ENCODE results near the gene SP7. TPM values are rescaled to one million over a fixed set of nuclear protein-coding genes. Genes with fewer than 3 reads are reported as not detected.
A peak's percentile ranks its signal among the peaks of the same experiment; 100 is the strongest.

SP7 gene
- total and polyA plus RNA-seq, 9 of the 15 experiments (the other 6 are each of a cell fraction or from before 2014, with no cell fraction given) = 0.04 TPM; not detected in 8

DNA sequence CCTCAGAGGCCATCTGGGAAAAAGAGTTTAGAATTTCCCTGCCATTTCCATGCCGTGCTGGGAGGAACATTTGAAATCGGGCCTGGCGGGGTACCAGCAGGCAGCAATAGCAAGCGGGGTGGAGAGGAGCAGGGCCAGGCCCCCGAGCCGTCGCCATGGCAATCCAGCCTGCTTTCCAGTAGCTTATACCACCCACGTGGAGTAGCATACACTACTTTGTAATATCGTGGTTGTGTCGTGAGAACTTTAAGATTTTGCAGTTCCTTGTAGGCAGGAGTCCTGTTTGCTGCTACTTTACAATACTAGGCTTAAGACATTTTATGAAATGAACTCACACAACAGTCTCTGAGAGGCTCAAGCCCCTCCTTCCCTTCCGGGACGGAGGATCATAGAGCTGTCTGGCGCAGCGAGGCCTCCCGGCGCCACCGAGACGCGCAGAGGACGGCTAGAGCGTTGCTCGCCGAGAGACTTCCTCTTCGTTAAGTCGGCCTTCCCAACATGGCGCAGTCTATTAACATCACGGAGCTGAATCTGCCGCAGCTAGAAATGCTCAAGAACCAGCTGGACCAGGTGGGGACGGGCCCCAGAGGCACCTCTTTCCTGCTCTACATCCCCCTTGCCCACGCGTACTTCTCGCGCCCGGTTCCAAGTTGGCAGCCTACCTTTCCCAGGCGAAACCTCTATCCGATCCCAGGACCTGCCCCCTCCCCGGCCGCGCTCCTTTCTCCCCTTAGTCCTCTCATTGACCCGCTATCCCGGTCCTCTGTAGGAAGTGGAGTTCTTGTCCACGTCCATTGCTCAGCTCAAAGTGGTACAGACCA lies 40.9 kb downstream of the SP7 start, which contains the start of gene PFDN5 (continued):
- TF ChIP-seq SMAD1 (IDR thresholded peaks at IDR 0.05; ENCODE audit: low read depth, low read length, partially characterized antibody) (no peak), ZNF347 (CRISPR knock-in tag; IDR thresholded peaks at IDR 0.05; ENCODE audit: low read depth) (no peak), SRSF1 (IDR thresholded peaks at IDR 0.05; ENCODE audit: low read depth, low read length) (no peak), RBM34 (IDR thresholded peaks at IDR 0.05; ENCODE audit: borderline replicate concordance, insufficient read depth, low read length) (no peak), MCM3 (IDR thresholded peaks at IDR 0.05) (no peak), SIX5 (IDR thresholded peaks at IDR 0.05; ENCODE audit: borderline replicate concordance in 1 of 2, insufficient read depth in 1 of 2, low read depth in 1 of 2, low read length in 2 of 2) (no peak), ZNF584 (CRISPR knock-in tag; IDR thresholded peaks at IDR 0.05; ENCODE audit: low read depth) (no peak), SMARCA5 (IDR thresholded peaks at IDR 0.05) (0 out of 2 replicates have a peak, but pooled peaks have one; percentile 28), NFIC (IDR thresholded peaks at IDR 0.05) (no peak), ZNF644 (tag; IDR thresholded peaks at IDR 0.05; ENCODE audit: low read depth) (peak; percentile 60; the same call in 1 of the 2 replicates)
- TF ChIP-seq, protein P1, sequence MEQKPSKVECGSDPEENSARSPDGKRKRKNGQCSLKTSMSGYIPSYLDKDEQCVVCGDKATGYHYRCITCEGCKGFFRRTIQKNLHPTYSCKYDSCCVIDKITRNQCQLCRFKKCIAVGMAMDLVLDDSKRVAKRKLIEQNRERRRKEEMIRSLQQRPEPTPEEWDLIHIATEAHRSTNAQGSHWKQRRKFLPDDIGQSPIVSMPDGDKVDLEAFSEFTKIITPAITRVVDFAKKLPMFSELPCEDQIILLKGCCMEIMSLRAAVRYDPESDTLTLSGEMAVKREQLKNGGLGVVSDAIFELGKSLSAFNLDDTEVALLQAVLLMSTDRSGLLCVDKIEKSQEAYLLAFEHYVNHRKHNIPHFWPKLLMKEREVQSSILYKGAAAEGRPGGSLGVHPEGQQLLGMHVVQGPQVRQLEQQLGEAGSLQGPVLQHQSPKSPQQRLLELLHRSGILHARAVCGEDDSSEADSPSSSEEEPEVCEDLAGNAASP (IDR thresholded peaks at IDR 0.05) = no peak
- TF ChIP-seq, protein P2, sequence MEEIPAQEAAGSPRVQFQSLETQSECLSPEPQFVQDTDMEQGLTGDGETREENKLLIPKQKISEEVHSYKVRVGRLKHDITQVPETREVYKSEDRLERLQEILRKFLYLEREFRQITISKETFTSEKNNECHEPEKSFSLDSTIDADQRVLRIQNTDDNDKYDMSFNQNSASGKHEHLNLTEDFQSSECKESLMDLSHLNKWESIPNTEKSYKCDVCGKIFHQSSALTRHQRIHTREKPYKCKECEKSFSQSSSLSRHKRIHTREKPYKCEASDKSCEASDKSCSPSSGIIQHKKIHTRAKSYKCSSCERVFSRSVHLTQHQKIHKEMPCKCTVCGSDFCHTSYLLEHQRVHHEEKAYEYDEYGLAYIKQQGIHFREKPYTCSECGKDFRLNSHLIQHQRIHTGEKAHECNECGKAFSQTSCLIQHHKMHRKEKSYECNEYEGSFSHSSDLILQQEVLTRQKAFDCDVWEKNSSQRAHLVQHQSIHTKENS (CRISPR knock-in tag; IDR thresholded peaks at IDR 0.05) = no peak
- TF ChIP-seq, protein P3, sequence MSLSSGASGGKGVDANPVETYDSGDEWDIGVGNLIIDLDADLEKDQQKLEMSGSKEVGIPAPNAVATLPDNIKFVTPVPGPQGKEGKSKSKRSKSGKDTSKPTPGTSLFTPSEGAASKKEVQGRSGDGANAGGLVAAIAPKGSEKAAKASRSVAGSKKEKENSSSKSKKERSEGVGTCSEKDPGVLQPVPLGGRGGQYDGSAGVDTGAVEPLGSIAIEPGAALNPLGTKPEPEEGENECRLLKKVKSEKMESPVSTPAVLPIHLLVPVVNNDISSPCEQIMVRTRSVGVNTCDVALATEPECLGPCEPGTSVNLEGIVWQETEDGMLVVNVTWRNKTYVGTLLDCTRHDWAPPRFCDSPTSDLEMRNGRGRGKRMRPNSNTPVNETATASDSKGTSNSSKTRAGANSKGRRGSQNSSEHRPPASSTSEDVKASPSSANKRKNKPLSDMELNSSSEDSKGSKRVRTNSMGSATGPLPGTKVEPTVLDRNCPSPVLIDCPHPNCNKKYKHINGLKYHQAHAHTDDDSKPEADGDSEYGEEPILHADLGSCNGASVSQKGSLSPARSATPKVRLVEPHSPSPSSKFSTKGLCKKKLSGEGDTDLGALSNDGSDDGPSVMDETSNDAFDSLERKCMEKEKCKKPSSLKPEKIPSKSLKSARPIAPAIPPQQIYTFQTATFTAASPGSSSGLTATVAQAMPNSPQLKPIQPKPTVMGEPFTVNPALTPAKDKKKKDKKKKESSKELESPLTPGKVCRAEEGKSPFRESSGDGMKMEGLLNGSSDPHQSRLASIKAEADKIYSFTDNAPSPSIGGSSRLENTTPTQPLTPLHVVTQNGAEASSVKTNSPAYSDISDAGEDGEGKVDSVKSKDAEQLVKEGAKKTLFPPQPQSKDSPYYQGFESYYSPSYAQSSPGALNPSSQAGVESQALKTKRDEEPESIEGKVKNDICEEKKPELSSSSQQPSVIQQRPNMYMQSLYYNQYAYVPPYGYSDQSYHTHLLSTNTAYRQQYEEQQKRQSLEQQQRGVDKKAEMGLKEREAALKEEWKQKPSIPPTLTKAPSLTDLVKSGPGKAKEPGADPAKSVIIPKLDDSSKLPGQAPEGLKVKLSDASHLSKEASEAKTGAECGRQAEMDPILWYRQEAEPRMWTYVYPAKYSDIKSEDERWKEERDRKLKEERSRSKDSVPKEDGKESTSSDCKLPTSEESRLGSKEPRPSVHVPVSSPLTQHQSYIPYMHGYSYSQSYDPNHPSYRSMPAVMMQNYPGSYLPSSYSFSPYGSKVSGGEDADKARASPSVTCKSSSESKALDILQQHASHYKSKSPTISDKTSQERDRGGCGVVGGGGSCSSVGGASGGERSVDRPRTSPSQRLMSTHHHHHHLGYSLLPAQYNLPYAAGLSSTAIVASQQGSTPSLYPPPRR (CRISPR knock-in tag; IDR thresholded peaks at IDR 0.05; ENCODE audit: borderline replicate concordance) = no peak
- TF ChIP-seq, protein P4, sequence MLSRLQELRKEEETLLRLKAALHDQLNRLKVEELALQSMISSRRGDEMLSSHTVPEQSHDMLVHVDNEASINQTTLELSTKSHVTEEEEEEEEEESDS (CRISPR knock-in tag; IDR thresholded peaks at IDR 0.05) = no peak
- TF ChIP-seq, protein P5, sequence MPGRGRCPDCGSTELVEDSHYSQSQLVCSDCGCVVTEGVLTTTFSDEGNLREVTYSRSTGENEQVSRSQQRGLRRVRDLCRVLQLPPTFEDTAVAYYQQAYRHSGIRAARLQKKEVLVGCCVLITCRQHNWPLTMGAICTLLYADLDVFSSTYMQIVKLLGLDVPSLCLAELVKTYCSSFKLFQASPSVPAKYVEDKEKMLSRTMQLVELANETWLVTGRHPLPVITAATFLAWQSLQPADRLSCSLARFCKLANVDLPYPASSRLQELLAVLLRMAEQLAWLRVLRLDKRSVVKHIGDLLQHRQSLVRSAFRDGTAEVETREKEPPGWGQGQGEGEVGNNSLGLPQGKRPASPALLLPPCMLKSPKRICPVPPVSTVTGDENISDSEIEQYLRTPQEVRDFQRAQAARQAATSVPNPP (IDR thresholded peaks at IDR 0.05; ENCODE audit: borderline replicate concordance, insufficient read depth, insufficient read length) = no peak

Measured in K562 (cell line).